T-helper 1 cell treated with Interleukin-12 subunit alpha and Interleukin-12 subunit beta and Interleukin-4 antibody, amounts not matched to agents 30 ng/mL and 1 ng/mL, for 36 hours (primary cell): ENCODE data around the gene KLHL22. TPM values are rescaled to one million over a fixed set of nuclear protein-coding genes. Genes with fewer than 3 reads are reported as not detected.
"Not testable (repeated sequence)": the region's sequence is repeated elsewhere in the genome, so short reads cannot be mapped to it uniquely, and the experiment has no call there.

Experiments
- intact Hi-C: fragments of 100-400 bp; cut with micrococcal nuclease; formaldehyde crosslinking; loops from one replicate; pipeline ENCODE4 v1.15.1; 2024
- total RNA-seq: library from RNA; stranded (reverse); gene quantifications from 2 replicates; pipeline ENCODE4 v1.2.3, GENCODE V29; 2022

KLHL22 gene
- total RNA-seq, 1 donor from 2014 or later: 29.7 TPM

DNA sequence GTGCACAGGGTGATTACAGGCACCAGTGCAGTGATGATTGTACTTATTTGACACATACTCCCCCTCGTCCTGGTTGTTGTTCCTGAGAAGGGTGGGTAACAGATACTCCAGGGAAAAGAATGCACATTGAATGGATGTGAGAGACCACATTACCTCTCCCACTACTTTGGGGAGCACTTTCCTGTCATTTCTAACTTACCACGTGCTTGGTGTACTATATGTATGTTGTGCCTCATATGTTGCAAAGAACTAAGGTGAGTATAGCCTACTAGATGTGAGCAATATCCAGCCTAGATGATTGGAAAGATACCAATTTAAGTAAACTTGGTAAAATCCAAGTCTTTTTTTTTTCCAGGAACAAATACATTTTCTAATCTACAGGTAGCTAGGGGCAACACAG is 43.7 kb downstream of the KLHL22 start:
- intact Hi-C loops: no loop called here

DNA sequence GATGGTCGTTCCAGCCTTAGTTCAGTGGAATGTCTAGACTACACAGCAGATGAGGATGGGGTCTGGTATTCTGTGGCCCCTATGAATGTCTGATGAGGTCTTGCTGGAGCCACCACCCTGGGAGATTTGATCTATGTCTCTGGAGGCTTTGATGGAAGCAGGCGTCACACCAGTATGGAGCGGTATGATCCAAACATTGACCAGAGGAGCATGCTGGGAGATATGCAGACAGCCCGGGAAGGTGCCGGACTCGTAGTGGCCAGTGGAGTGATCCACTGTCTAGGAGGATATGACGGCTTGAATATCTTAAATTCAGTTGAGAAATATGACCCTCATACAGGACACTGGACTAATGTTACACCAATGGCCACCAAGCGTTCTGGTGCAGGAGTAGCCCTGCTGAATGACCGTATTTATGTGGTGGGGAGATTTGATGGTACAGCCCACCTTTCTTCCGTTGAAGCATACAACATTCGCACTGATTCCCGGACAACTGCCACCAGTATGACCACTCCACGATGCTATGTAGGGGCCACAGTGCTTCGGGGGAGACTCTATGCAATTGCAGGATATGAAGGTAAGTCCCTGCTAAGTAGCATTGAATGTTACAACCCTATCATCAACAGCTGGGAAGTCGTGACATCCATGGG is 44.3 kb downstream of the KLHL22 start:
- intact Hi-C loops: not testable (repeated sequence)

GRCh38 chr22:20450551-20450906 is 45.1 kb downstream of the KLHL22 start:
- intact Hi-C loops: no loop called here

DNA sequence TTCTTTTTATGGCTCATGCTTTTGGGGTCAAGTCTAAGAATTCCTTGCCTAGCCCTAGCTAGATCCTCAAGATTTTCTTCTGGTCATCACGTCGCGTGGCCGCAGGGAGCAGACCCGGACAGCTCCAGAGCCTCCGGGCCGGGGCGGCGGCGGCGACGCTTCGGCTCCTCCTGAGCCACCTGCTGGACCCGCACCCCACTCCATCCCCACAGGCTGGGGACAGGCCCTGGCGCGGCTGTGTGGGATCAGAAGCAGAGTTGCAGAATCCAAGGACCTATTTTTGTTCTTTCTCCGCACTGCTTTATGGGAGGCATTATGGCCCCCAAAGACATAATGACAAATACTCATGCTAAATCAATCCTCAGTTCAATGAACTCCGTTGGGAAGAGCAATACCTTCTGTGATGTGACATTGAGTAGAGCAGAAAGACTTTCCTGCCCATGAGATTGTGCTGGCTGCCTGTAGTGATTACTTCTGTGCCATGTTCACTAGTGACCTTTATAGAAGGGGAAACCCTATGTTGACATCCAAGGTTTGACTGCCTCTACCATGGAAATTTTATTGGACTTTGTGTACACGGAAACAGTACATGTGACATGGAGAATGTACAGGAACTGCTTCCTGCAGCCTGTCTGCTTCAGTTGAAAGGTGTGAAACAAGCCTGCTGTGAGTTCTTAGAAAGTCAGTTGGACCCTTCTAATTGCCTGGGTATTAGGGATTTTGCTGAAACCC is 45.6 kb downstream of the KLHL22 start:
- intact Hi-C loops: no loop called here

DNA sequence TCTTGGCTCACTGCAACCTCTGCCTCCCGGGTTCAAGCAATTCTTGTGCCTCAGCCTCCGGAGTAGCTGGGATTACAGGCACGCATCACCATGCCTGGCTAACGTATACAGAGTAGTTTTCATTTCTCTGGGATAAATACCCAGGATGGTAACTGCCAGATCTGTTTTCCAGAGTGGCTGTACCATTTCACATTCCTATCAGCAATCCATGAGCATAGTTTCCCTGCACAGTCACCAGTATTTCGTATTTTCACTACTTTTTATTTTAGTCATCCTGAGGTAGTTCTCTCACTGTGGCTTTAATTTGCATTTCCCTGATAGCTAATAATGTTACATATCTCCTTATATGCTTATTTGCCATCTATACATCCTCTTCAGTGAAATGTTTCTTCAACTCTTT is 47.0 kb downstream of the KLHL22 start:
- intact Hi-C loops: no loop called here

DNA sequence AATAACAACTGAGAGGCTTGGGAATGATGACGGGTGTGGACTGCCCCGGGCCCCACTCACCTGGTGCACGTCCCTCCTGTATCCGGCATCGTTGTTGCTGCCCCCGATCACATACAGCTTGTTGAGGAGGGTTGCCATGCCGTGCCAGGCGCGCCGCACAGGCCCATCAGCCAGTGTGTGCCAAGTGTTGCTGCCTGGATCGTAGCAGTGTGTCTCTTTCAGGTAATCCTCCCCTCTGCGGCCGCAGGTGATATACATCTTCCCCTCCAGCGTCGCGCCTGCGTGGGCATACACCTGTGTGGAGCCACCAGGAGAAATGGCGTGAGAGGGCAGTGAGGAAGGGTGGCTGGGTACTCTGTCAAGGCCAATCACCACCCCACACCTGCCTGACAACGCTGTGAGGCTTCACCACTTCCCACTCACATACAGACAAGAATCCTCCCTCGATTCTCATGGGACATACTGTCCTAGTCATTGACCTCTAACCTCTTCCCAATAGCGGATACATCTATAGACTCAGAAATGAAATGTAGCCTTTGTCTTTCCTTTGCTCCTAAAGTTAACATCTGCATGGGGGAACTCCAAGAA is 49.1 kb downstream of the KLHL22 start:
- intact Hi-C loops: no loop called here

DNA sequence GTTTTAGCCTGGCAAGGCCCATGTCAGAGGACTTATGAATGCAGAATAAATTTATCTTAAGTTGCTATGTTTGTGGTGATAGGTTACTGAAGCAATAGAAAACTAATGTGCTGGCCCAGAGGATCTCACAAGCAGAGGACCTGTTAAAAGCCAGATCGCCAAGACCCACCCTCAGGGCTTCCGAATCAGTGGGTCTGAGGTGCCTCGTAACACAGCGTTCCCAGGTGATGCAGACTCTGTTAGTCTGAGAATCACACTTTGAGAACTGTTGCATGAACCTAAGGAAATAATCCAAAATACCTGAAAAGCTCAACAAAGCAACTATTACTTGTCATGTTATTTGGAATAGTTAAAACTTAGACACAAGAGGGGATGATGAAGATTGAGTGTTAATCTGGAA is 51.3 kb downstream of the KLHL22 start:
- intact Hi-C loops: no loop called here

DNA sequence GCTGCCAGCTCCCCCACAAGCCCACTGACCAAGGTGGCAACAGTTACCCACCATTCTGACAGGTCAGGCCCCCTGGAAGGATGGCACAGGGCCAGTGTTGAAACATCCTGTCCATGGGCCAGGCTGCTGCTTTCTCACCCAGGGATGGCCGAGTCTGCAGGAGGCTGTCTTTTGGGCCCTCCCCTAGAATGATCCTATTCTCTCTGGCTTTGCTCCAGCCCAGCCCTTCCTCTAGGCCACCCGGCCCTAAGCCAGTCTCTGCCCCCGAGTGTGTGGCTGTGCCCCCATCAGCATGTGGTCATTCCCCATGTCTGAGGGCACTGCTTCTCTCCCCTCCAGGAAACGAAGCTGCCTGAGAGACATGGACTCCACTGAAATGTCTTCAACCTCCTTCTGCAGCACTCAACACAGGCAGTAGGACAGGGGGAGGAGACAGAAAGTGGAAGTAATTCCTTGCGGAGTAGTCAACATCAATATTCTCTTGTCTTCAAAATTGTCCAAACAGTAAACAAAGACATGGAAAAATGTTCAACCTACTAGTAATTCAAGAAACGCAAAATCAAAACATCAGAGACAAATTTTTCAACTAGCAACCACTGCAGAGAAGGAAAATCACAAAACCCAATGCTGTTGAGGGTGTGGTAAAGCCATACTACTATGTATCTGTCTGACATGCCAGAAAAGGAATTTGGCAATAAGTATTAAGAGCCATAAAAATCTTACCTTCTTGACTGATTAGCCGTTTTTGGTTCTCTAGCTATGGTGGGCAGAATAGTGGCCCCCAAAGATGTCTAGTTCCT is 52.9 kb downstream of the KLHL22 start:
- intact Hi-C loops: no loop called here

DNA sequence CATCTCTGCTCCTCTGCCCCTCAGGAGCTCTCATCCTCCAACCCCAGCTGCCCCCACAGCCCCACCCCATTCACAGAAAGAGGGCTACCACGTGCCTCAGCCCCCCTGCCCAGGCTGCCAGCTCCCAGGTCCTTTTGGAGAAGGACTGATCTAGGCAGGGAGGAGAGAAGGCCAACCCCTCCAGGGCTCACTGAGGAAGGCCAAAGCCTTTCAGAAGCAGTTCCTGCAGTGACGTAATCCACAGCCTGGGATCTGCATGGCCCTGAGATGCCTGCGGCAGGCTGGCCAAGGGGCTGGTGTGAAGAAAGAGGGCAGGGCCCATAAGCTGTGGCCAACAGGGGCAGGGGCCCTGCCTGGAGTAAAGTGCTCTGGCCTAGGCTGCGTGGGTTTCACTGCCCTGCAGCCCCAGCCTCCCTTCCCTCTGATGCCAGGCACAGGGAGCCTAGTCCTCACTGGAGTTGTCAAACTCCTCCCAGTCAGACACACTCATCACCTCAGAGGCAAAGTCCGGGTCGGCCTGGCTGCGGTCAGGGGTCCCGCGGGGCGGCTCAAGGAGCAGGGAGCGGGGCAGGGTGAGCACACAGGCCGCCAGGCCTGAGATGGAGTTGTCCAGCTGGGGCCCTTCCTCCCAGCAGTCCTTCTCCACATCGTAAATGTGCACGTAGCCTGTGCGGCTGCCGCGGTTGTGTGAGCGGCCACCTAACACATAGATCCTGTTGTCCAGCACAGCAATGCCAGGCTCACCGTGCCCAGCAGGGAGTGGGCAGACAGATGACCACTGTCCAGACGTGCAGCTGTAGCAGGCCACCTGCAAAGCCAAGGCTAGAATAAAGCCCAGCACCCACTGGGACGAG is 53.7 kb downstream of the KLHL22 start:
- intact Hi-C loops: no loop called here

DNA sequence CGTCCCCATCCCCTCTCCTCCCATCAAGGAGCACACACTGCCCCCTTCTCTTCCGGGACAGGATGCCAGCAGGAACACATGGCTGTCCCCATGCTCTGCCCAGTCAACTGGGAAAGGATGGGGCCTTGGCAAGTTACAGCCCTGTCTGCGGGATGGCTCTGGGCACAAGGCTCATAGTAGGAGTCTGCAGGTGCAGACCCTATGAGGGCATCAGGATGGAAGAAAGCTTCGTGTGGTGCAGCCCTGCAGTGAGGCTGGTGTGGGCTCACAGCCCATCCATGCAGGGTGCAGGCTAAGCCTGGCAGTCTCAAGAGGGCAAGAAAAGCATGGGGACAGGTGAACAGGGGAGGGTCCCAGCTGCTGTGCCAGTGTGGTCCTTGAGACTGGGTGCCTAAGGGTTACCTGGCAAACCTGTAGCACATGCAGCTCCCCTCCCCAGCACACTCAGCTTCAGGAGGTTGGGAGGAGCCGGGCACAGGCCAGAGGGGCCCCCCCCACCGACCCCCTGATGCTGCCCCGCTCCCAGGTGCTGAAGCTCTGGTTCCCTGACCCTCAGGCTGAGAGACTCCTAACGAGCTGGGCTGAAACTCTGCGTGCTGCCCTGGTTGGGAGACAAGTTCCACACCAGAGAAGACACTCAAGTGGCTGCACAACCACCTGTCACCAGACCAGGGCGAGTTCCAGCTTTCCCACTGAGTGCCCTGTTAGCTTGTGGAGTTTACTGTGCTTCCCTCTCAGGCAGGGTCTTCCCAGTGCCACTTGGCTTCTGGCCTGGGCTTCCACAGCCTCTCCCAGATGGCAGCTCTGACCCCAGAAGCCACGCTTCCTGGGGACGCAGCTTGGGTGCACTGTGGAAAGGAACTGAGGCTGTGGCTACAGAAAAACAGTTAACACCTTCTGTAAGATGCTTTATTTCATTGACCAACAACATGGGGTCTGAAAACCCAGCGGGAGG is 54.7 kb downstream of the KLHL22 start:
- intact Hi-C loops: no loop called here

- intact Hi-C loops: no loop called here
These were observed 55.5 kb downstream of the KLHL22 start for GRCh38 chr22:20439928-20440575.

DNA sequence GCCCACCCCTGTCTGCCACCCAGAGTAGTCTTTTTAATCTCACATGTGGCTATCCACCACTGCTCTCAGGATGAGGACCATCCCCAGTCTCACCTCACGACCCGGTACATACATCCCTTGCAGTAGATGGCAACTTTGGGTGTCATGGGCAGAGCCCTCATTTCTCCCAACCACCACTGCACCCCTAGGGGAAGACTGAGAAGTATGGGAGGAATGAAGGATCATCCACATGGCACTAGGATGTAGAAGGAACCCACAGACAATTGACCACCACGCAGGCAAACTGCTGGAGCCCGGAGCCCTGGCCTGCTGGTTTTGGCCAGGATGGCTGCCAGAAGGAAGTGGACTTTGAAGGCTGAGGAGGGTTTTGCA is 56.1 kb downstream of the KLHL22 start:
- intact Hi-C loops: no loop called here

DNA sequence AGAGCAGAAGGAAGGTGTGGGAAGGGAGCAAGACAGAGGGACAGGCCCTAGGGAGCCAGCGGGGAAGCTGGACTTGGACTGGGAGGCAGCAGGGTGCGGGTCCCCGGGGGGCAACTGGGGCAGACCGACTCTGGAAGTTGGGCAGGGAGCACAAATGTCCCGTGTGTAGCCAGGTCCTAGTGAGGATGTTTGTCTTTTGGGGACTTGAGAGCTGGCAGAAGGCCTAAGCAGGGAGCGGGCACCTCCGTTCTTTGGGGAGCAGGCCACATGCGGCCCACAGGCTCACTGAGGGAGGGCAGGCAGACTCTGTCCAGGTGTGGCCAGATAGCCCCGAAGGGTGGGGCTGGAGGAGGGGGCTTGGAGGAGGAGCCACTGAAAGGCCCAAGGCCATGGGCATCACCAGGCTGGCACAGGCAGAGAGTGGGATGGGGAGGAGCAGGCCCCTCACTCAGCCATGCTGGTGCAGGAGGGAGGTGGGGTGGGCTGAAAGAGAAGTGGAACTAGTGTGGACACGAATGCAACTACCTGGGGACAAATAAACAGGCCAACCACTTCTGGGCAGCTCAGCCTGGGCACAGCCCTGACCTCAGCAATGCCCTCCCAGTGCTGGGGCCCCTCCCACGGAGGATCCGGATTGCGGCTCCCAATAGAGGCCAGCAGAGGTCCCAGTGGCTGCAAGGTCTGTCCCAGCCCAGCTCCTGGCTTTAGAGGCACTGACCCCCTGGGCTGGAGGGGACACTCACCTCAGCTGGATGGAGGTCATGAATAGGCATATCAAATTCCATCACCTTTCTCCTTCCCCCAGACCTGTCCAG is 56.7 kb downstream of the KLHL22 start:
- intact Hi-C loops: no loop called here

DNA sequence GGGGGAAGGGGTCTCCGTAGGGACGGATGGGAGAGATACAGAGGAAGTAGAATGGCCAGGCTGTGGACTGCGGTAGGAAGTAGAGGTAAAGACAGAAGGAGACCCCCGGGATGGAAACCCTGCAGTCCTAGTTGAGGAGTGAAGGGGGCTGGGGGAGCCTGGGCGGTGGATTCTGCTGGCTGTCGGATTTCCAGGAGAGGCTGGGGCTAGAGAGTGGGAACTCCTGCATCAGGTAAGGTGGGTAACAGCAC is 57.2 kb downstream of the KLHL22 start:
- intact Hi-C loops: no loop called here

DNA sequence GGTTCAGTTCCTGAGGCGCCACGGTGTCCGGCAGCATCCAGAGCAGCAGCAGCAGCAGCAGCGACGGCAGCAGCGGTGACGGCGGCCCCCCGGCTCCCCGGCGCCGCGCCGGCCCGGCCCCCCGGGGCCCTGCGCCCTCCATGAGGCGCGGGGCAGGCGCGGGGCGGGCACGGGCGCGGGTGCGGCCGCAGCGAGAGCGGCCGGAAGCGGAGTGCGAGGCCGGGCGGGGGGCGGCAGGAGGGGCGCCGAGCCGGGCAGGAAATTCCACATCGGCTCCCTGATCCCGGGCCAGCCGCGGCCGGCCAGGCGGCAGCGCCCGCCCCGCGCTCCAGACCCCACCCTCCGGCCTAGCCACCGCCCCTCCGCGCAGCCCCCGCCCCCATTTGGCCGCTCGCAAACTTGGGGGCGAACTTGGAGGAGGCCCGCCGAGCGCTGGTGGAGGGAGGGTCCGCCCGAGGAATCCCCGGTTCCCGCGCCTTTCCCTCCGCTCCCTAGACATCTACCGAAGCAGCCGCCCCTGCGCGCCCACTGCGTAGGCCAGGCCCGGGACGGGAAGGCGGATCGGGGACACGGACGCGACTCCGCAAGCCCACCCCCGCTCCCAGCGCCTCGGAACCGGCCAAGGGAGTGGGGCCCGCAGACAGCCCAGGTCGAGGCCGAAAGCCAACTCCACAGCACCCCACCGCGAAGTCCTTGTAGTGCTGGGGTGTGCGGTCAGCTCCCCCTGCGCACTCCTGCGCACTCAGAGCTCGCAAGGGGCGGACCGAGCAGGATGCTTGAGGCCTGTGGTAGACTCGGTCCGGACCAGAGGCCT is 57.8 kb downstream of the KLHL22 start, which contains the start of gene SCARF2:
SCARF2 (minus strand) TSS at position 213 of the 814 bp plus-strand sequence; CDS start at position 142, 71 bp downstream.
- intact Hi-C loops: loop anchor here (1.0 kb wide), 1 partner anchor 9 kb away; no protein-coding TSS in a partner anchor

DNA sequence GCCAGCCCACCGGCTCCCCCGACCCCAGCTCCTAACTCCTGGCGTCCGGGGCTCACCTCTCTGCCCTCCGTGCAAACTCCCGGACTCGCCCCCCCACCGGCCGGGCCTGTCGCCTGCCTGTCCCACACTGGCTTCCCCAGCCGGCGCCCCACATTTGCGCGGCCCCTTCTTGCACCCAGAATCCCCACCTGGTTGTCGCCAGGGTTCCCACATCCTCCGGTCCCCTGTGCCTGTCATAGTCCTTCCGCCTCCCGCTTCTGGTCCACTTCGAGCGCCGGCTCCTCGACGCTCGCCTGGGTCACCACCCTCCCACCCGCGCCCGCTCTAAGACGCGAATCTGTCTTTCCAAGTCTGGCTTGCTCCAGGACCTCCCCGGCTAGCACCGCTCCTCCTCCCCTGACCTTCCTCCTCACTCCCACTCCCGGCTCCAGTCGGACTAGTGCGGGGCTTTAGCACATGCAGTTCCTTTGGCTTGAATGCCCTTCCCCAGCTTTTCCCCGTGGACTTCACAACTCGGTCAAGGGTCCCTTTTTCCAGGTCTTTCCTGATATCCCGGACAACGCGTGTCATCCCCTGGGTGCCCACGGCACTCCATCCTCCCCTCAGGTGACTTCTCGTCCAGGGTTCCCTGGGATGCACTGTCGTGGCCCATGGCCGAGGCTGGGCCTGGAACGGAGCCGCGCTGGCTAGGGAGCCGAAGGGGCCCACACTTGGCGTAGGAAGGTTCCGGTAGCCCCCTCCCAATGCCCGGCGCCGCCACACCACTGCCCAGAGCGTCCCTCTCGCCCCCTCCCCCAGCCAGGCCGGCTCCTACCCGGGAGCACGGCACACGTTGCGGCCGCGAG is 58.6 kb downstream of the KLHL22 start:
- intact Hi-C loops: loop anchor here (1.0 kb wide), 1 partner anchor 8 kb away; no protein-coding TSS in a partner anchor

DNA sequence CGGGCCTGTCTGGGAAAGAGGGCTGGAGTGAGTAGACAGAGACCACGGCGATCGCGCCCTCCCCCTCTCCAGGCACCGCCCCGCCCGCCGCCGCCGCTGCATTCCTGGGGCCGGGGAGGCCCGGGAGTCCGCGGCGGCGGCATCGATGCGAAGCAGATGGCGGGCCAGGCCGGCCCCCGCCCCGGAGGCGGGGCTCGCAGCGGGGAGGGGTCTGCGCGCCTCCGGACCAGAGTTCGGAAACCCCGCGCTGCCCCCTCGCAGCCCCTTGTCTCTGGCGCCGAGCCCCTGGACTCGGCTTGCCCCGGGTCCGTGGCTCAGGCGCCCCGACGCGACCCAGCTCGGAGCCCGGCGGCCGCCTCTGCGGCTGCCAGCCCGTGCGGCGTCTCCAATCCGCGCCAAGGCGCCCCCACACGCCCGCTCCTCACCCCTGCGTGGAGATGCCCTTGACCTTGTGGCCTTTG is 59.3 kb downstream of the KLHL22 start:
- intact Hi-C loops: no loop called here
